Forelimb muscle (tissue), 1 donor: ENCODE data around the gene ITPK1. TPM values are rescaled to one million over a fixed set of nuclear protein-coding genes. Genes with fewer than 3 reads are reported as not detected.

ENCODE experiments used
- DNase-seq: peaks from one replicate; pipeline ENCODE4 v3.0.0-alpha.2; 2013; ENCODE audit warnings: low read depth
- polyA plus RNA-seq: library from polyadenylated mRNA; unstranded; fragments of 120-200 nt; gene quantifications from one replicate; pipeline ENCODE4 v1.2.1, GENCODE V29; 2013; ENCODE audit not compliant: insufficient read length

Gene ITPK1
- polyA plus RNA-seq, 1 donor = 14.5 TPM

- DNase-seq = no peak
Measured at GRCh38 chr14:93105362-93105761, 10.4 kb downstream of the ITPK1 start.

DNA sequence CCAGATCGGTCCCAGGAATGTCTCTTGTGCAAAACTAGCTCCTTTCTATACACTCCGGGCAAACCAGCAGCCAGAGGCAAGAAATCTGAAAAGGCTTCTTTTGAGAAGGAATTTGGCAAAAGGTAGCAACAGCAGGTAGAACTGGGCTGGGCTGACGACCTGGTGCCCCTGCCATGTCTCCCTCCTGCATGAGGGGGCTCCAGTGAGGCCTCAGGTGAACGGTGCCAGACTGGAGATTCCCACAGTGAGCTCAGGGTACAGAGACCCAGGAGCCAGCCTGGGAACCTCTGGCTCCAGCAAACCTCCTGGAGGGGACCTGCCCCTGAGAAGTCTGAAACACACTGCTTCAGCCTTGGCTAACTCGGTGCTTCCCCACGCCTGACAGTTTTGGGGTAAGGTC lies 10.8 kb downstream of the ITPK1 start:
- DNase-seq = no peak

- no peak for DNase-seq
Measured at GRCh38 chr14:93103392-93104080, 12.2 kb downstream of the ITPK1 start.

- no peak for DNase-seq
Measured at GRCh38 chr14:93102141-93102540, 13.6 kb downstream of the ITPK1 start.

- DNase-seq = no peak
Measured at GRCh38 chr14:93101181-93101580, 14.5 kb downstream of the ITPK1 start.

- DNase-seq = no peak
Measured at GRCh38 chr14:93100570-93100969, 15.2 kb downstream of the ITPK1 start.

DNA sequence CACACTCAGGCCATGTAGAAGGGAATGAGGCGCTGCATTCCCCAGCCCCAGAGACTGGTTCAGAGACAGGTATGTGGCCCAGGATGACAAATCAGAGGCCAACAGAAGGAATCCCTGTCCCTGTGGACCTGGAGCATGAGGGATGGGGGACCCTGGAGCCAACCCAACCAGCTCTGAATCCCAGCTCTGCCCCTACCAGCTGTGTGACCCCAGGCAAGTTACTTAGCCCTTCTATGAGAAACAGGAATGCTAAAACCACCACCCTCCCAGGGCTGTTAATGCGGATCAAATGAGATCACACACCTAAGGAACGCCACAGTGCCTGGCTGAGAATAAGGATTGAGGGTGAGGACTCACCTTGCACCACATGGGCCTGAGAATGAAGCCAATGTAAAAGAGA lies 15.6 kb downstream of the ITPK1 start:
- no peak for DNase-seq

DNA sequence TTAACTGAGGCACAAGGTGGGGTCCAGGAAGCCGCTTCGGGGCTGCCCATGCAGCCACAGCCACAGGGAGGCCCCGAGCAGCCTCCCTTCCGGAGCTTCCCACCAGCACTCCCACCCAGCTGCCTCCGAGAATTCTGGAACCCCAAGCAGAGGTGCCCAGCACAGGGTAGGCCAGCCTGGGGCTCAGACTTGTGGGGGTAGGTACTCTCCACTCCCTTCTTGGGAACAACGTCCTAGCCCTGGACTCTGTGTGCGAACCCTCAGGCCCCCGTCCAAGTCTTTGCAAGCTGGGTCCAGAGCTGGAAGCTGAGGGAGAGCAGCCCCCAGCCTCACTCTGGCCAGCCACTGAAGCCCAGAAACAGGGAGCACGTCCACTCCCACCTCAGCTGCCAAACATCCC lies 16.1 kb downstream of the ITPK1 start:
- DNase-seq = no peak

GRCh38 chr14:93099196-93099595 lies 16.5 kb downstream of the ITPK1 start:
- no peak for DNase-seq

DNA sequence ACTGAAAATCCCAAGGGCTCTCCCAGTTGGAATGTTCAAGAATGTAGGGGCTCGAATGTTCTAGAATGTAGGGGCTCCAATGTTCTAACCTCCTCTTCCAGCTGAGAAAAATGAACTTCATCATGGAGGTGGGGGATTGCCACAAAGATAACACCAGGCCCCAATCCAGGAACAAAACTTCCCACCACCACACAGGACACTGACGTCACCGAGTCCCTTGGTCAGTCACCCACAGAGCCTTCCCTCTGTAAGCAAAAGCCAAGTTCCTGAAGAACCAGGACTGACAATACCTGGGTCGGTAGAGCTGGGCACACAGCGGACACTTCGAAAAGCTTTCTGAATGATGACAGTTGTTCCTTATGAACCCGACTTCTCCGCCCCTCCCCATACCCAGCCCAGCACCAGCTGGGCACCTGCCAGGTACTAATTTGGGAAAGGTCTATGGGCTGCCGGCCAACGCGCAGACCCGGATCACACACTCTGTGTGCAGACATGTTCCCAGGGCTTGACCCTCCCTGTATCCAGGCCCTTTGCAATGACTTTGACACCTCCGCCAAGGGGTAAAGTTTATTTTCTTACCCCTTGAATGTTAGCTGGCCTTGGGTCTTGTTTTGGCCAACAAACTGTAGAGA lies 18.9 kb downstream of the ITPK1 start:
- no peak for DNase-seq

DNA sequence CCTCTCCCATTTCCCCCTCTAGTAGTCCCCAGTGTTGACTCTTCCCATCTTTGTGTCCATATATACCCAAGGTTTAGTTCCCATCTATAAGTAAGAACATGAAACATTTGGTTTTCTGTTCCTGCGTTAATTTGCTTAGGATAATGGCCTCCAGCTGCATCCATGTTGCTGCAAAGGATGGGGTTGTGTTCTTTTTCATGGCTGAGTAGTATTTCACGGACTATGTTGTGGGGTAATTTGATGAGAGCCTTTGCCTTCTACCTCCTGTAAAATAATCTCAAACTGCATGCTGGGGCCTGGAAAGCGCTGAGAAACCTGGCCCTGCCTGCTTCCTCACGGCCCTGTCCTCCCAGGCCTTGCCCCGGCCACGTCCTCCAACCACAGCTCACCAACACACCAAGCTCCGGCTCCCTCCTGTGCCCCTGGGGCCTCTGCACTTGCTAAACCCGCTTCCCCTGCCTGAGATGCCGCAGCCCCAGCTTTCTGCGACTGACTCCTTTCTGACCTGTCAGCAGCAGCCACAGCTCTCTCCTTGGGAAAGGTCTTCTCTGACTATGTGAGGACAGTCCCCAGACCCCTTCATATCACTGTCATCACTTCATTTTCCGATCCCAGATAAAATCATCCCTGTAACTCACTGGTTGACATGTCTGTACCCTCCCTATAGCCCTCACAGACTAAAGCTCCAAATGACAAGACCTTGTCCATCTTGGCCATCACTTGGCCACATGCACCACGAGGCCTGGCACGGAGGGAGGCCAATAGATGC lies 19.8 kb downstream of the ITPK1 start:
- DNase-seq = no peak

DNA sequence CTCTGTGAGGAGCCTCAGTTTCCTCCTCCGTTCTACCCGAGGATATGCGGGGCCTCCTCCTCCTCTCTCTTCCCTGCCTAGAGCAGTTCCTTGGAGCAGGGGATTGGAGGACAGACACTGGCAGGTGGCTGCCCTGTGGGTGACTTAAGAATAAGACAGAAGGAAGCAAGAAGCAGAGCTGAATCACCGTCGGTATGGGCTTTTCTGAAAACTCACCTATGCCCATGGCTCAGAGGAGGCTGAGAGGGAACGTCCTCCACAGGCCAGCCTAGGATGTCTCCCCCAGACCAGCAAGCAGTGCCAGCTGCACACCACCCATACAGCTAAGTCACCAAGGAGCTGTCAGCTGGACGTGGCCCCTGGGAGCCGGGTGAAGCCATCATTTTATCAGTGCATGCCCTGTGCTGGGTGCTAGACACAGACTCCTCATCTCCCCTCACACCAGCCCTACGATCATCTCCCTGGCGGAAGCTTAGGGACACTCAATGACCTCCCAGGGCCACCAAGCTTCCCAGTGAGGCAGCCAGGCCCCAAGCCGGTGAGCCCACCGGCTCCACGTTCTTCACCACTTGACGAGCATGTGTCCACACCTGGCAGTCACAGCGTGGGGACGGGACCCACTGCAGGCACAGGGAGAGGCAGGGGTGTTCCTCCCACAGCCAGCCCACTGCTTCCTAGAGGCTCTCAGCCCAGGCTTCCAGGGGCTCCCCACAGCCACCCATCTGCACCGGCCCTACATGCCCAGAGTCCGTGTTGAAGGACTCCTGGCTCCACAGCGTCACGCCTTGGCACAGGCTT lies 21.4 kb downstream of the ITPK1 start:
- no peak for DNase-seq

DNA sequence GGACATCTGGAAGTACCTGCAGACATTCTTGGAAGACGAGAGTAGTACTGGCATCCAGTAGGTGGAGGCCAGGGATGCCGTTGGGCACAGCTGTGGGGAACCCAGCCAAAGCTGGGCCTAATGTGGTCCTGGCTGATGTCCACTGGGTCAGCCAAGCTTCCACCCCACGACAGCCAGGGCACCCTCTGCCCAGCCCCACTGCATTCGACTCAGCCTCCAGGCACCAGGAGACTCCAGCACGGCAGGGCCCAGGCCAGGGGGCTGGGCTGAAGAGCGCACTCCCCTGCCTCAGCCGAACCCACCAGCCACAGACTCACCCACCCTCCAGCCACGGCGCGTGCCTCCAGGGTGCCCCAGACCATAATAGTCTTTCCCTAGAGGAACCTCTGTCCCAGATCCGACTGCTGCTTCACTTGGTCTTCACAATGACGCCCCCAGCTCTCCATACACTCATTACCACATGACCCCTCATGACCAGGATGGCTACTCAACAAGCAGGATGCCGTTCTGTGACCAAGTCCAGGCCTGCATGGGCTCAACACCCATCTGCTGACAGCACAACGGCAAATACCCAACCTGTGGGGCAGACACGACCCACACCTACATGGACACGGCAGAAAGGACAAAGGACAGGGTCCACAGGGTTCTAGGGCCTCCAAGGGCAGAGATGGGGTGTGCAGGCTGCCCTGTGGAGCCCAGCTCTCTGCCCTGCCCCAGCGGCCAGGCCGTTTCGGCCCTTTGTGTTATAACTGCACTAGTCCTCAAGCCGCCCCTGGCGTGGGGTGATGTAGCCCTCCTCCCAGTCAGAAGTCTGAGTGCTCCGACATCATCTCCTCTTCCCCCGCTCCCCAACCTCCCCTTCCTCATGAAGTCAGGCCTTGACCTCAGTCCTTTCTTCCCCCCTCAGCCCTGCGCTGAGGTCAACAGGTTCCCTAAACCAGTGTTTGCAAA lies 22.8 kb downstream of the ITPK1 start:
- no peak for DNase-seq

GRCh38 chr14:93091666-93092065 lies 24.1 kb downstream of the ITPK1 start:
- no peak for DNase-seq

DNA sequence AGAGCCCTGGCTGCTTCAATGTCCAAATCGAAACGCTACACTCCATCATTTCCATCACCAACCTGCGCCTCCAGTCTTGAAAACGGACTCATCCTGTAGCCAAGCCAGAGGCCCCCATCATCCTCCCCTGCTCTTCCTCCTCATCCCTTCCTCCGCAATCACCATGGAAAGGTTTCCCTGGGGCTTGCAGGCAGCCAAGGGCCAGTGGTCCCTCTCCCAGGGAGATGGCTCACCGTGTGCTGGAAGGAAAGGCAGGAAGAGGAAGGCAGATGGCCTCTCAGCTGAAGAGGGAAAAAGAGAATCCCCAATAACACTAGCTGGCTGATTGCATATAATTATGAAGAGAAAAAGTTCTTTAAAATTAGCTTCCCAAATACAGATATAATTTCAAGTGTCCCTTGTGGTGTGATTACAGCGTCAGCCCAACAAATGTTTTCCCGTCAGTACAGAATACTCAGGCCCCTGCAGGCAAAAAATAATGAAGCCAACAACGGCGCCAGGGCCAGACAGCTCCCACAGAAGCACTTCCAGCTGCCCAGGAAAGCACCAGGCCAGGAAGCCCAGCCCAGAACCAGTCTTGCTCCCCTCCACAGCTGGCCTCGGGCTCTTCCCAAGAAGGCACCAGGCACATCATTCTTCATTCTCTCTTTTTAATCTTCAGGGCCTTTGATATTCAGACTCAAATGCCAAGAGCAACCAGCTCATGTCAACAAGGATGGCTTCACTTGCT lies 24.7 kb downstream of the ITPK1 start:
- DNase-seq = no peak

DNA sequence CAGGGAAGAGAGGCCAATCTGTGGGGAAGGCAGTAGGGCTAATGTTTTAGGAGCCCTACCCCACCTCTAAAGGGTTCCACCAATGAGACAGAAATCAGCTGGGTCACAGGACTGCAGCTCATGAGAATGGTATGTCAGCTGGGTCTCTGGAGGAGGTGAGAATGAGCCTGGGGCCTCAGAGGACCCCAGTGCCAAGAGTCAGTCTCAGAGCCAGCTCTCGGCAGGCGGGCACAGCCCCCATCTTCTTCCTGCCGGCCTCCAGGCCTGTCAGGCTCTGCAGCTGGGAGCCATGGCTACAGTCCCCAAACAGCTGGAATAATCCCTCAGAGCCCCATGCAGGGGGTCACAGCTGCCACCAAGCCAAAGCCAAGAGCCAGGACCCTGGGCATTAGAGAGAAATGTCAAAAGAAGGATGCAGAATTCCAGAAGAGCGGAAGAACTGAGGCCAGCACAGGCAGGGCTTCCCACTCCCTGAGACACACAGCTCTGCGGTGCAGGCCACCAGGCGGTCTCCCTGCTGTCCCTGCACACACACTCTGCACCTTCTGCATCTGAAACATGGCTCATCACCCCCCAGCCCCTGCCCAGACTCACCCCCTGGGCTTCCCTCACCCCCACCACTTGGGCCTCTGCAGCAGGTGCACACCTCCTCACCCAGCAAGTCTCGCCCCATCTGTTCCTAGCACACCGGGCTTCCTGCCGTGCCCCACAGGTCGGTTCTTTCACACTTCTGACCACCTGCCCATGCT lies 26.0 kb downstream of the ITPK1 start:
- no peak for DNase-seq

GRCh38 chr14:93086441-93087055 lies 29.2 kb downstream of the ITPK1 start:
- no peak for DNase-seq

GRCh38 chr14:93085911-93086310 lies 29.8 kb downstream of the ITPK1 start:
- DNase-seq = no peak
